Activated CD4-positive, alpha-beta T cell treated with anti-CD3 and anti-CD28 coated beads for 1 hour (primary cell): ENCODE measurements around the gene MAGI1.

ENCODE experiments used
- DNase-seq: peaks from one replicate; pipeline ENCODE4 v3.0.0-alpha.2; 2020

Gene MAGI1

GRCh38 chr3:65334045-65334665, 704.6 kb downstream of the MAGI1 start:
- DNase-seq: no peak

GRCh38 chr3:65331730-65332129, 707.0 kb downstream of the MAGI1 start:
- DNase-seq: no peak

- DNase-seq: no peak
Observed at GRCh38 chr3:65330072-65330471, 708.6 kb downstream of the MAGI1 start.

- DNase-seq: no peak
Observed at GRCh38 chr3:65328148-65328547, 710.6 kb downstream of the MAGI1 start.

- DNase-seq: no peak
Observed at GRCh38 chr3:65326574-65326973, 712.1 kb downstream of the MAGI1 start.

- no peak for DNase-seq
Observed at GRCh38 chr3:65322910-65323309, 715.8 kb downstream of the MAGI1 start.

- no peak for DNase-seq
Observed at GRCh38 chr3:65318231-65318630, 720.5 kb downstream of the MAGI1 start.

- no peak for DNase-seq
Observed at GRCh38 chr3:65314916-65315315, 723.8 kb downstream of the MAGI1 start.

GRCh38 chr3:65314269-65314668, 724.4 kb downstream of the MAGI1 start:
- no peak for DNase-seq

- DNase-seq: no peak
Observed at GRCh38 chr3:65313666-65314065, 725.1 kb downstream of the MAGI1 start.

- DNase-seq: no peak
Observed at GRCh38 chr3:65305836-65306235, 732.9 kb downstream of the MAGI1 start.
